Measurements from ENCODE around the gene LAPTM5.

Gene LAPTM5

GRCh38 chr1:30727824-30728223, 29.8 kb downstream of the LAPTM5 start:
- DNase-seq = no peak

- no peak for DNase-seq
Measured at GRCh38 chr1:30726773-30727684, 30.5 kb downstream of the LAPTM5 start.

- no peak for DNase-seq
Measured at GRCh38 chr1:30726236-30726635, 31.3 kb downstream of the LAPTM5 start.

- no peak for DNase-seq
Measured at GRCh38 chr1:30725450-30726095, 32.0 kb downstream of the LAPTM5 start.

GRCh38 chr1:30724655-30725421, 32.7 kb downstream of the LAPTM5 start:
- DNase-seq = no peak

- DNase-seq = no peak
Measured at GRCh38 chr1:30724175-30724574, 33.4 kb downstream of the LAPTM5 start.

GRCh38 chr1:30723331-30723755, 34.2 kb downstream of the LAPTM5 start, which contains the start of gene MATN1:
TSS of gene MATN1 (minus strand) at chr1:30723585. CDS start at chr1:30723551, 34 bp downstream.
- no peak for DNase-seq

- DNase-seq = no peak
Measured at GRCh38 chr1:30721812-30722537, 35.6 kb downstream of the LAPTM5 start.

- DNase-seq = no peak
Measured at GRCh38 chr1:30721341-30721793, 36.2 kb downstream of the LAPTM5 start.

GRCh38 chr1:30720271-30721223, 37.0 kb downstream of the LAPTM5 start:
- DNase-seq = no peak

GRCh38 chr1:30719406-30720270, 37.9 kb downstream of the LAPTM5 start:
- DNase-seq = no peak

- peak; percentile 80 to 84 for DNase-seq
Measured at GRCh38 chr1:30718636-30719405, 38.8 kb downstream of the LAPTM5 start.

- peak; percentile 99 to 100 for DNase-seq
Measured at GRCh38 chr1:30718091-30718635, 39.4 kb downstream of the LAPTM5 start.

GRCh38 chr1:30716646-30717045, 40.9 kb downstream of the LAPTM5 start:
- no peak for DNase-seq

- DNase-seq = no peak
Measured at GRCh38 chr1:30715886-30716285, 41.7 kb downstream of the LAPTM5 start.

GRCh38 chr1:30715216-30715615, 42.4 kb downstream of the LAPTM5 start:
- DNase-seq = peak in 1 of 2 experiments; percentile 23

GRCh38 chr1:30714536-30715090, 43.0 kb downstream of the LAPTM5 start:
- DNase-seq = no peak

GRCh38 chr1:30714025-30714424, 43.5 kb downstream of the LAPTM5 start:
- no peak for DNase-seq

GRCh38 chr1:30713311-30713710, 44.3 kb downstream of the LAPTM5 start:
- no peak for DNase-seq
